ENCODE measurements around the gene E2F3.

GRCh38 chr6:20455251-20455940 is 53.7 kb downstream of the E2F3 start:
- TF ChIP-seq CTCF (IDR thresholded peaks at IDR 0.05), result no peak
- no peak for TF ChIP-seq ZNF232 (CRISPR knock-in tag; IDR thresholded peaks at IDR 0.05)

Data from WTC11 (cell line).